ENCODE data around the gene MRPL34.

GRCh38 chr19:17266589-17266974 is 39.1 kb upstream of the MRPL34 start:
- TF ChIP-seq EP300 (IDR thresholded peaks at IDR 0.05) = no peak
- TF ChIP-seq CTCF (IDR thresholded peaks at IDR 0.05) = no peak
- TF ChIP-seq POLR2AphosphoS5 (IDR thresholded peaks at IDR 0.05) = no peak
- no peak for TF ChIP-seq POLR2A (IDR thresholded peaks at IDR 0.05)
